ENCODE data around the gene GPR150. TPM values are rescaled to one million over a fixed set of nuclear protein-coding genes. Genes with fewer than 3 reads are reported as not detected.

GPR150 gene
- total RNA-seq, 4 donors from 2014 or later = 0.42 to 1.1 (median 0.92) TPM; not detected in 1

Other genes with a start within 250 kb of the GPR150 start
- gene FAM81B, start 228.7 kb upstream of the GPR150 start, total RNA-seq = not detected
- gene SKIC3, start 65.1 kb upstream of the GPR150 start, total RNA-seq = 10 to 100 TPM; 46.6 to 76.8 (median 55.2) TPM
- gene ARSK, start 65.0 kb upstream of the GPR150 start, total RNA-seq = 1 to 10 TPM; 5.0 to 7.3 (median 6.7) TPM
- gene RFESD, start 26.7 kb downstream of the GPR150 start, total RNA-seq = 1 to 10 TPM in 1 of 4 donors, under 1 TPM in 3; 0.63 to 1.7 (median 0.84) TPM
- not detected for gene SPATA9, start 62.9 kb downstream of the GPR150 start, total RNA-seq
- 100 to 1,000 TPM in 1 of 4 donors, 10 to 100 TPM in 3; 72.9 to 165 (median 89.2) TPM for gene RHOBTB3, start 111.2 kb downstream of the GPR150 start, total RNA-seq
- gene GLRX, start 202.6 kb downstream of the GPR150 start, total RNA-seq = 10 to 100 TPM; 14.1 to 56.0 (median 34.0) TPM

Measured in esophagus muscularis mucosa (tissue), 4 donors.